GM23338 (cell line): ENCODE results near the gene ZMYND8. TPM values are rescaled to one million over a fixed set of nuclear protein-coding genes. Genes with fewer than 3 reads are reported as not detected.

Experiments
- ATAC-seq: fragments of 200-7000 bp; cut with Tn5 transposase; 3 replicates; pipeline ENCODE4 v1.9.1; 2020
- DNase-seq: peaks from one replicate; pipeline ENCODE4 v3.0.0-alpha.2; 2015; ENCODE audit warnings: low spot score
- H2AFZ ChIP-seq: fragments of 200-600 bp; sonication (generic); 2 replicates; pipeline ENCODE4 v1.8.0; 2016; ENCODE audit warnings: antibody characterized with exemption, mild to moderate bottlenecking, moderate library complexity
- H3F3A ChIP-seq: fragments of 200-600 bp; sonication (generic); replicated peaks from 2 replicates; pipeline ENCODE4 v1.8.0; 2017; ENCODE audit warnings: antibody characterized with exemption, mixed run types, low read depth
- H3K27ac ChIP-seq: fragments of 200-600 bp; sonication (generic); 2 replicates; pipeline ENCODE4 v1.6.1; 2016; ENCODE audit warnings: low read depth
- H3K27me3 ChIP-seq: fragments of 200-600 bp; sonication (generic); 2 replicates; pipeline ENCODE4 v1.8.0; 2016; ENCODE audit warnings: mild to moderate bottlenecking, mixed run types, moderate library complexity; ENCODE audit not compliant: insufficient read depth
- H3K36me3 ChIP-seq: fragments of 200-600 bp; sonication (generic); 2 replicates; pipeline ENCODE4 v1.8.0; 2016; ENCODE audit warnings: mild to moderate bottlenecking; ENCODE audit not compliant: insufficient read depth
- H3K4me1 ChIP-seq: fragments of 200-600 bp; sonication (generic); 2 replicates; pipeline ENCODE4 v1.8.0; 2016; ENCODE audit warnings: mild to moderate bottlenecking, moderate library complexity; ENCODE audit not compliant: insufficient read depth
- H3K4me2 ChIP-seq: fragments of 200-600 bp; sonication (generic); 2 replicates; pipeline ENCODE4 v1.7.1; 2017; ENCODE audit warnings: mixed run types
- H3K4me3 ChIP-seq: fragments of 200-600 bp; sonication (generic); 2 replicates; pipeline ENCODE4 v1.6.1; 2016; ENCODE audit warnings: mixed run types
- H3K79me2 ChIP-seq: fragments of 200-600 bp; sonication (generic); replicated peaks from 2 replicates; pipeline ENCODE4 v1.8.0; 2017; ENCODE audit warnings: mild to moderate bottlenecking; ENCODE audit not compliant: insufficient read depth
- H3K9me2 ChIP-seq: fragments of 200-600 bp; sonication (generic); 2 replicates; pipeline ENCODE4 v1.8.0; 2017; ENCODE audit not compliant: insufficient read depth
- H4K20me1 ChIP-seq: fragments of 200-600 bp; sonication (generic); replicated peaks from 2 replicates; pipeline ENCODE4 v1.8.0; 2017; ENCODE audit warnings: mild to moderate bottlenecking; ENCODE audit not compliant: insufficient read depth
- H3K27ac Mint-ChIP-seq: 2 replicates; pipeline ENCODE4 v1.8.0; 2020; ENCODE audit warnings: inconsistent platforms, mild to moderate bottlenecking, moderate library complexity, mixed read lengths
- H3K27me3 Mint-ChIP-seq: 3 replicates; pipeline ENCODE4 v1.8.0; 2022; ENCODE audit warnings: low read depth, mild to moderate bottlenecking, moderate library complexity, mixed read lengths, inconsistent platforms; ENCODE audit not compliant: insufficient read depth, poor library complexity
- H3K36me3 Mint-ChIP-seq: 3 replicates; pipeline ENCODE4 v1.8.0; 2021; ENCODE audit warnings: low read depth, mild to moderate bottlenecking, inconsistent platforms, moderate library complexity, mixed read lengths
- H3K4me1 Mint-ChIP-seq: 3 replicates; pipeline ENCODE4 v1.8.0; 2020; ENCODE audit warnings: mild to moderate bottlenecking, inconsistent platforms, mixed read lengths
- H3K4me3 Mint-ChIP-seq: 3 replicates; pipeline ENCODE4 v1.8.0; 2021; ENCODE audit warnings: moderate library complexity, mild to moderate bottlenecking, inconsistent platforms, mixed read lengths
- H3K9me3 Mint-ChIP-seq: 3 replicates; pipeline ENCODE4 v1.8.0; 2020; ENCODE audit warnings: moderate library complexity, mild to moderate bottlenecking, inconsistent platforms, mixed read lengths
- CREB1 ChIP-seq: fragments of 250-450 bp; sonication (Bioruptor Pico); IDR thresholded peaks from 2 replicates; pipeline ENCODE4 v1.5.0; 2020; ENCODE audit warnings: low read depth, mild to moderate bottlenecking, moderate library complexity
- CTCF ChIP-seq, 2 experiments: fragments of 200-600 bp in 1 of 2; sonication (generic) in 1 of 2; conservative IDR thresholded peaks; 2 replicates each; pipeline versions ENCODE4 v1.5.1 to v1.6.1; 2016 to 2017; ENCODE audit warnings: antibody characterized with exemption in 2 of 2, low read depth in 2 of 2, mild to moderate bottlenecking in 2 of 2, moderate library complexity in 1 of 2
- EZH2 ChIP-seq: fragments of 200-600 bp; sonication (generic); IDR thresholded peaks from one replicate; pipeline ENCODE4 v1.8.0; 2017; ENCODE audit warnings: antibody characterized with exemption, mild to moderate bottlenecking, low read depth; ENCODE audit not compliant: unreplicated experiment
- EZH2phosphoT487 ChIP-seq: fragments of 200-600 bp; sonication (generic); IDR thresholded peaks from one replicate; pipeline ENCODE4 v1.8.1; 2018; ENCODE audit warnings: antibody characterized with exemption; ENCODE audit not compliant: unreplicated experiment
- JUNB ChIP-seq: IDR thresholded peaks from one replicate; pipeline ENCODE4 v1.6.1; 2016; ENCODE audit warnings: antibody characterized with exemption; ENCODE audit not compliant: unreplicated experiment
- NANOG ChIP-seq: IDR thresholded peaks from 2 replicates; pipeline ENCODE4 v1.6.1; 2016; ENCODE audit warnings: antibody characterized with exemption, borderline replicate concordance
- REST ChIP-seq: IDR thresholded peaks from one replicate; pipeline ENCODE4 v1.6.1; 2018; ENCODE audit warnings: antibody characterized with exemption; ENCODE audit not compliant: unreplicated experiment
- STAT1 ChIP-seq: IDR thresholded peaks from one replicate; pipeline ENCODE4 v1.6.1; 2016; ENCODE audit warnings: antibody characterized with exemption; ENCODE audit not compliant: unreplicated experiment
- ZNF114 ChIP-seq: fragments of 250-450 bp; sonication (Bioruptor Pico); IDR thresholded peaks from 2 replicates; pipeline ENCODE4 v1.5.0; 2020; ENCODE audit warnings: mild to moderate bottlenecking, moderate library complexity
- ZNF331 ChIP-seq: fragments of 250-450 bp; sonication (Bioruptor Pico); IDR thresholded peaks from 2 replicates; pipeline ENCODE4 v1.5.0; 2020; ENCODE audit warnings: low read depth, mild to moderate bottlenecking, moderate library complexity
- ZNF462 ChIP-seq: fragments of 250-450 bp; sonication (Bioruptor Pico); IDR thresholded peaks from 2 replicates; pipeline ENCODE4 v1.5.0; 2020; ENCODE audit warnings: mild to moderate bottlenecking, moderate library complexity
- polyA plus RNA-seq: library from polyadenylated mRNA; unstranded; fragments of >200 nt; fragmentation: Nextera tagmentation; extraction: Ambion mirVana; gene quantifications from 2 replicates; pipeline ENCODE4 v1.2.1, GENCODE V29; 2016
- total RNA-seq: library from RNA; depleted of rRNA; stranded (reverse); fragments of >200 nt; shearing (Covaris generic); gene quantifications from 2 replicates; pipeline ENCODE4 v1.2.3, GENCODE V29; 2014
- TF ChIP-seq, protein P1 (sequence below): IDR thresholded peaks from 2 replicates; pipeline ENCODE4 v1.6.1; 2016; ENCODE audit warnings: antibody characterized with exemption

ZMYND8 gene
- total and polyA plus RNA-seq, 2 experiments from 2014 or later = 70.9 to 128 TPM

DNA sequence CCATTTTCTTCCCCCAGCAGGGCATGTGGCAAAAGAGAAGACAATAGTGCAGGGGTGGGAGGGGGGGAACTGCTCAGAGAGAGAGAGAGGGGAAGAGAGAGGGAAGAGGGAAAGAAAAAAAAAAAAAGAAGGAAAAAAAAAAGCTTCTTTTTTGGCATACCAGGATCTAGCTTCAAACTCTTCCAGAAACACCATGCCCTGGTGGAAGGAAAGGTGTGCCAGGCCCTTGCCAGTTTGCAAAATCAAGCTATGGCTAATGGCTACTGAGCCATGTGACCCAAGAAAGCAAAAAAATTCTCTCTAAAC is 326 bp downstream of the ZMYND8 start (continued):
- TF ChIP-seq, protein P1, sequence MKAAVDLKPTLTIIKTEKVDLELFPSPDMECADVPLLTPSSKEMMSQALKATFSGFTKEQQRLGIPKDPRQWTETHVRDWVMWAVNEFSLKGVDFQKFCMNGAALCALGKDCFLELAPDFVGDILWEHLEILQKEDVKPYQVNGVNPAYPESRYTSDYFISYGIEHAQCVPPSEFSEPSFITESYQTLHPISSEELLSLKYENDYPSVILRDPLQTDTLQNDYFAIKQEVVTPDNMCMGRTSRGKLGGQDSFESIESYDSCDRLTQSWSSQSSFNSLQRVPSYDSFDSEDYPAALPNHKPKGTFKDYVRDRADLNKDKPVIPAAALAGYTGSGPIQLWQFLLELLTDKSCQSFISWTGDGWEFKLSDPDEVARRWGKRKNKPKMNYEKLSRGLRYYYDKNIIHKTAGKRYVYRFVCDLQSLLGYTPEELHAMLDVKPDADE = no peak

DNA sequence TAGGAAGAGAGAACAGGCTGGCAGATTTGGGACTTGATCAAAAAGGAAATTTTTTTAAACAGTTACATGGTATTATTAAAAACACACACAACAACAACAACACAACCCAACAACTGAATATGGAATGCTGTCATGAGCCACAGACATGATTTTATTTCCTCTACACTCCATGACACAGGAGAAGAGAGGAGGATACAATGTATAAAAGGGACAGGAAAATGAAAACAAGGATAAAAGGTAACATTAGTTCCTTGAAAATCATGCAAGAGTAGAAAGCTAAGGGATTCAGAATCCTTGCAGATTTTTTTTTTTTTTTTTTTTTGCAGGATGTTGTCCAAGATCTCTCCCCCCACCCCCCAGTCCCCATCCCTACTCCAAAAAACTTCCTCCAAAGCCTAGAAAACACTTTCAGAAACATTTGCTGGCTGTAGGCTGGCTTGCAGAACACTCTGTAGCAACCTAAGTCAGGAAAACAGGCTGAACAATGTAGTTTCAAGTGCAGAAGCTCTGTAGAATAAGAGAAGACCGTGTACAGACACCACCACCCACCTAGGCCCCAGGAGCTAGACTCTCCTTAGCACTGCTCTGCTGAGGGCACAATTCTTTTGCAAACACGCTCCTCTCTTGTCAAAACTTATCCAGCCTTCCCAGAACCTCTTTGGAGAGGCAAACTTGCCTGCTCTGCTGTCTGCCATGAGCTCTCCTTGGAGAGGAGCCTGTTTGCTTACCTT is 845 bp downstream of the ZMYND8 start:
- Mint-ChIP-seq H3K27me3 (peaks cover 29% of the 10 kb centered on the region), H3K9me3 (no peaks in the 10 kb centered on the region; the same call in 2 of the 3 replicates), H3K4me3 (peak overlapping the region; percentile 68), H3K27ac (no peak overlapping the region; the same call in 1 of the 2 replicates), H3K36me3 (peaks cover 62% of the 10 kb centered on the region), H3K4me1 (peaks cover 44% of the 10 kb centered on the region; the same call in 2 of the 3 replicates)
- peak overlapping the region; percentile 24; the same call in 1 of the 2 replicates for H3K4me3 ChIP-seq
- H3F3A ChIP-seq = peaks cover 13% of the 10 kb centered on the region; the same call in 1 of the 2 replicates
- peak overlapping the region; percentile 57 for H3K4me2 ChIP-seq
- H2AFZ ChIP-seq = no peak overlapping the region
- H3K27me3 ChIP-seq = no peaks in the 10 kb centered on the region
- ATAC-seq (no peak), DNase-seq (no peak)
- peak overlapping the region; percentile 98 for H3K27ac ChIP-seq
- peaks cover 93% of the 10 kb centered on the region for H3K4me1 ChIP-seq
- H3K9me2 ChIP-seq = no peaks in the 10 kb centered on the region
- no peaks in the 10 kb centered on the region for H3K36me3 ChIP-seq
- H4K20me1 ChIP-seq = no peaks in the 10 kb centered on the region
- peaks cover 96% of the 10 kb centered on the region for H3K79me2 ChIP-seq
- no peak for TF ChIP-seq STAT1
- no peak for TF ChIP-seq CREB1 (CRISPR knock-in tag)
- TF ChIP-seq JUNB = no peak
- TF ChIP-seq ZNF114 (CRISPR knock-in tag) = no peak
- TF ChIP-seq EZH2 = no peak
- no peak for TF ChIP-seq ZNF462
- TF ChIP-seq CTCF (conservative IDR thresholded peaks at IDR 0.05; ENCODE audit: low read depth in 2 of 2) = no peak
- TF ChIP-seq ZNF331 (CRISPR knock-in tag) = no peak
- TF ChIP-seq REST = no peak
- no peak for TF ChIP-seq EZH2phosphoT487
- TF ChIP-seq NANOG = no peak
